RWPE1 (cell line): Measurements from ENCODE around the gene DDN.
A peak's percentile ranks its signal among the peaks of the same experiment; 100 is the strongest.

ENCODE experiments used
- CTCF ChIA-PET: fragments of 350-600 bp; sonication (Branson Sonifier 250); formaldehyde crosslinking; extraction: SDS; loops from one replicate; lab custom pipeline; 2021; lab: Yijun Ruan, JAX
- POLR2A ChIA-PET: fragments of 400-600 bp; formaldehyde crosslinking; extraction: SDS; loops from one replicate; lab custom pipeline; 2020; ENCODE audit warnings: antibody characterized with exemption; ENCODE audit not compliant: low non-redundant PET; lab: Yijun Ruan, JAX
- DNase-seq: peaks from one replicate; pipeline ENCODE4 v3.0.0; 2012; ENCODE audit warnings: low spot score
- H3K27ac ChIP-seq: fragments of 450-650 bp; 2 replicates; pipeline ENCODE4 v1.5.1; 2017
- TF ChIP-seq, protein P1 (sequence below): fragments of 450-650 bp; conservative IDR thresholded peaks from 2 replicates; pipeline ENCODE4 v1.5.1; 2017; ENCODE audit warnings: low read depth, mild to moderate bottlenecking

Gene DDN

DNA sequence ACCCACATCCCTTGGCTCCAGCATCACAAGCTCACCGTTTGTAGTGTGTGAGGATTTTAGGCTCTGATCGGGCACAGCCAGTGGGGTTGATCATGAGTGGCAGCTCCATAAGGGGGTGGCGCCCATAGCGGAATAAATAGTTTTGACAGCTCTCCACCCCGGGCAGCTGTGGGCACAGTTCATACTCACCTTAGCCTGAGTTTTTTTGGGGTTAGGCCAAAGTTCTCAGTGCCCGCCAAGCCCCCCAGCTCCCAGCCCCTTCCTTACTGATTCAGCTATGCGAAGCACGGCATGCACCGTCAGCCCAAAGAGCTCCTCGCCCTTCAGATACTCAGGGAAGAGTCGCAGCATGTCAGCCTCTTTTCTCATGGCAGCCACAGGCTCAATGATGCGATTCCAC lies 25.4 kb upstream of the DDN start:
- POLR2A ChIA-PET: no interaction called here
- no peak for DNase-seq
- 0 out of 2 replicates have a peak overlapping the region, but pooled peaks have one; percentile 1 for H3K27ac ChIP-seq
- CTCF ChIA-PET: interaction anchor here (0.6 to 0.9 kb wide), 2 partner anchors 16 to 23 kb away, joined by 4 to 5 read pairs; no protein-coding TSS in a partner anchor
- TF ChIP-seq, protein P1, sequence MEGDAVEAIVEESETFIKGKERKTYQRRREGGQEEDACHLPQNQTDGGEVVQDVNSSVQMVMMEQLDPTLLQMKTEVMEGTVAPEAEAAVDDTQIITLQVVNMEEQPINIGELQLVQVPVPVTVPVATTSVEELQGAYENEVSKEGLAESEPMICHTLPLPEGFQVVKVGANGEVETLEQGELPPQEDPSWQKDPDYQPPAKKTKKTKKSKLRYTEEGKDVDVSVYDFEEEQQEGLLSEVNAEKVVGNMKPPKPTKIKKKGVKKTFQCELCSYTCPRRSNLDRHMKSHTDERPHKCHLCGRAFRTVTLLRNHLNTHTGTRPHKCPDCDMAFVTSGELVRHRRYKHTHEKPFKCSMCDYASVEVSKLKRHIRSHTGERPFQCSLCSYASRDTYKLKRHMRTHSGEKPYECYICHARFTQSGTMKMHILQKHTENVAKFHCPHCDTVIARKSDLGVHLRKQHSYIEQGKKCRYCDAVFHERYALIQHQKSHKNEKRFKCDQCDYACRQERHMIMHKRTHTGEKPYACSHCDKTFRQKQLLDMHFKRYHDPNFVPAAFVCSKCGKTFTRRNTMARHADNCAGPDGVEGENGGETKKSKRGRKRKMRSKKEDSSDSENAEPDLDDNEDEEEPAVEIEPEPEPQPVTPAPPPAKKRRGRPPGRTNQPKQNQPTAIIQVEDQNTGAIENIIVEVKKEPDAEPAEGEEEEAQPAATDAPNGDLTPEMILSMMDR: no peak

DNA sequence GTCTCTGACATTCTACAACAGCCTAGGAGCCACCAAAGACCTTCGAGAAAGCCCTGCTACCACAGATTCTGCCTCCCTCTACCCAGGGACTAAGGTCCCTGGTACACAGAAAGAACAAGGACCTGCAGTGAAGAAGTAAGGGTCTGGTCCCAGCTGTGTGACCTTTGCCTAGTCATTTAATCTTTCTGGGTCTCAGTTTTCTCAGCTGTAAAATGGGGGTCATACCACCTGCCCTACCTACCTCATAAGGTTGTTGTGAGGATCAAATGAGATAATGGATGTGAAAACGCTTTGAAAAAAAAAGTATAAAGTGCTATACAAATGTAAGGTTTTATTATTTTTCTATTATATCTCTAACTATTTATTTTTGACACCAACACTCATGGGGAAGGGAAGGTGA lies 24.6 kb upstream of the DDN start:
- POLR2A ChIA-PET: no interaction called here
- TF ChIP-seq, protein P1: no peak

DNA sequence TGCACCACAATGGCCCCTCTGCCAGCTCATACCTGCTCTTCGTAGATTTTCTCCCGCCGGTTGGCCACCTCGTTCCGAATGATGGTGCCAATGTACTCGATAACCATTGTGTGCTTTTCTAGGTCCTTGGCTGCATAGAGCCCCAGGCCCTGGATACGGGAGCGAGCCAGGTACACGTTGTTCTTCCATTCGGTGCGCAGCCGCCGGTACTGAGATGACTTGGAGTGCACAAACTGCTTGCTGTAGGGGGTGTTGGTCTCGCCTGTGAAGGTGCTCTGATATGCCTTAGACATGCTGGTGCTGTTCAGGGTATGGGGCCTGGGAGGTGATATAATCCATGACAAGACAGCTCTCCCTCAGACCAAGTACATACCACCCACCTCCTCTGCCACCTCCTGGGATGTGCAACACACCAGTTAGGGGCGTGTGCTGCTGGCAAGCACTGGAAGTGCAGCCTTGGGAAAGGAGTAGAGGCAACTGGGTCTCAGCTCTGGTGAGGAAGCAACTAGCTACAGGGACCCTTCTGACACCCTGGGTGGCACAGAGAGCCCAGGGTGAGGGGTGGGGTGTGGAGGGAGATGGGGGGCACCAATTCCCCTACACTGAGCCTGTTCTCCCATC lies 23.5 kb upstream of the DDN start:
- TF ChIP-seq, protein P1: no peak
- DNase-seq: no peak
- CTCF ChIA-PET: no interaction called here

More for the DNA sequence above, 24.6 kb upstream of the DDN start:
- CTCF ChIA-PET: no interaction called here
- DNase-seq: no peak
- no peak overlapping the region for H3K27ac ChIP-seq

DNA sequence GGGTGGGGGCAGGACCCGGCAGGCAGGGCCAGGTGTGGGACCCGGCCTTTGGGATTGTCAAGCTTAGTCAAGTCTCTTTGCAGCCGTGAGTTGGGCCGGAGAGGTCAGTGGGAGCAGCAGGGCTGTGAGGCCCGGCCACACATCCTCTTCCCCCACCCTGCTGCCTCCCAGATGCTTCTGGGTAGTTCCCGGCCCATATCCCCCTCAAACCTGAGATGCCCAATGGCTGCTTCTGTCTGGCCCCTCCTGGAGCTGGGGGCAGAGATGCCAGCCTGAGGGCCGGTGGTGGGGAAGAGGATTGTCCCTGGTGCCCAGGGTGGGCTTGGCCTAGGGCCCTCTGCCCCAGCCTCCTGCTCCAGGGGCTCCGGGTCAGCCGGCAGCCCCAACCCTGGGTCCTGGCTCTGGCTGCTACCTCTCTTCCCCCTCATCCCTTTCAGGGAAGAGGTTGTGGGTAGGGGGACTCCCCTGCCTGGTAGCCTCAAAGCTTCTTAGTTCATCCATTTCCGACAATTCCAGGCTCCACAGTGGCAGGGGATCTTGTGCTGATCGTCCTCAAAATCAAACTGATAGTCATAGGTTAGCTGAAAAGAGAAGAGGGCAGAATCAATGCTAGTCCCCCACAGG lies 22.2 kb upstream of the DDN start:
- POLR2A ChIA-PET: interaction anchor here (1.1 kb wide), 1 partner anchor 8 kb away, joined by 4 read pairs; no protein-coding TSS in a partner anchor
- H3K27ac ChIP-seq: peak overlapping the region; percentile 71
- TF ChIP-seq, protein P1: no peak
- no peak for DNase-seq
- CTCF ChIA-PET: no interaction called here

More for the DNA sequence above, 23.5 kb upstream of the DDN start:
- peak overlapping the region; percentile 71 for H3K27ac ChIP-seq
- POLR2A ChIA-PET: no interaction called here

DNA sequence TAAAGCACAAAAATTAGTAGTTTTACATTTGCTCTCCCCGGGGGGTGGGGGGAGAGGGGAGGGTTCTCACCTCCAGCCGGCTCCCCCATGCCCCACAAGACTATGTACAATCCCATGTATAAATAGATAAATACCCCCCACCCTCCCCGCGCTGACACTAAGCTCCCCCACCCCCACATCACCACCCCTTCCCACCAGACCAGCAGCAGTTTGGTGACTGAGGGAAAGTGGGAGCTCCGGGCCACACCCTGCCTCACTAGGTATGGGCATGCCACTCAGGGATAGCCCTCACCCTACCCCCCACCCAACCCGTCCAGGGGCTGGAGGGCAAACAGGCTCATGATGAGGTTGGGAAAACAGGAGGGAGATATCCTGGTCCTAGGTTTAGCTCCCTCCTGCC lies 21.3 kb upstream of the DDN start:
- POLR2A ChIA-PET: no interaction called here
- CTCF ChIA-PET: no interaction called here
- no peak for DNase-seq
- TF ChIP-seq, protein P1: no peak
- peak overlapping the region; percentile 71 for H3K27ac ChIP-seq

DNA sequence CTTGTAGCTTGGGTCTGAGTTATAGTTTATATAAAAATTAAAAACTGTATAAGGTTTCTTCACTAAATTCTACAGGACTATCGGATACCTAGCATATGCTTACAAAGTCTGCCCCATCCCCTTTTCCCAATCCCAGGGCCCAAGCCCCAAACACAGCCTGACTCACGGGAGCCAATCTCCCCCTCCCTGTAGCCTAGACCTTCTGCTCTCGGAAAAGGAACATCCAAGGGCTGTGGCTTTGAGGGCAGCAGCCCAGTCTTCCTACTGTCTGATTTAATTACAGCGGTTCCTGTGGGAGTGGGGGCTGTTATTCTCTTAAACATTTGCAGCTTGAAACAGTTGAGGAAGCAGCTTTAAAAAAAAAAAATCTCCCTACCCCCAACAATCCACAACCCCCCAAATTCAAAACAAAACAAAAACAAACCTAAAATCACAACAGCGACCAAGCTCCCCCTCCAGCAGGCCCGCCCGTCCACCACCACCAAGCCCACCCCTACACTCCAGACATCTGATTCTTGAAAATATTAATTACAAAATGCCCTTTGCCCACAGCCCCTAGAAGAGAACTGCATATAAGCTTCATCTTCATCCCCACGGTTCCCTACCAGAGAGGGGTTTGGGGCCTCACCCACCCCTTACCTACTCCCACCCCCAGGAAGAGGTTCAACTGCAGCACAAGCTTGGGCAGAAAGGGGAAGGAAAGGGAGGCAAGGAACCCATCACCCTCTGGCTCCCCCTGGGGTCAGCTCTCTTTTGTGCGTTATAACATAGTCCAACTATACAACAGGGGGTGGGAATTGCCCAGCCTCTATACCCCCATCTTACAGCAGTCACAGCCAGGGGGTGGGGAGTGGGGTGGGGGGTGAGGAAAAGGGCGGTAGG lies 20.5 kb upstream of the DDN start:
- ChIA-PET CTCF (interaction anchor here (0.6 to 0.8 kb wide), 3 partner anchors 14 to 158 kb away, joined by 3 to 5 read pairs (median 3); no protein-coding TSS in a partner anchor), POLR2A (no interaction called here)
- DNase-seq: peak; percentile 50
- TF ChIP-seq, protein P1: 0 out of 2 replicates have a peak, but pooled peaks have one; percentile 15
- peak overlapping the region; percentile 71 for H3K27ac ChIP-seq
